ENCODE data around the gene IZUMO4. TPM values are rescaled to one million over a fixed set of nuclear protein-coding genes. Genes with fewer than 3 reads are reported as not detected.

IZUMO4 gene
- total RNA-seq, 1 donor from 2014 or later, result 37.8 TPM

Other genes starting within 250 kb of the IZUMO4 start
- 34.2 TPM for gene REXO1, start 248.4 kb upstream of the IZUMO4 start, total RNA-seq
- 20.2 TPM for gene KLF16, start 233.3 kb upstream of the IZUMO4 start, total RNA-seq
- gene ABHD17A, start 211.4 kb upstream of the IZUMO4 start, total RNA-seq, result 78.9 TPM
- 4.3 TPM for gene ADAT3, start 191.5 kb upstream of the IZUMO4 start, total RNA-seq
- 53.5 TPM for gene SCAMP4, start 191.5 kb upstream of the IZUMO4 start, total RNA-seq
- 51.6 TPM for gene CSNK1G2, start 155.7 kb upstream of the IZUMO4 start, total RNA-seq
- gene BTBD2, start 81.2 kb upstream of the IZUMO4 start, total RNA-seq, result 65.7 TPM
- 140 TPM for gene MKNK2, start 45.7 kb upstream of the IZUMO4 start, total RNA-seq
- gene MOB3A, start 589 bp upstream of the IZUMO4 start, total RNA-seq, result 54.0 TPM
- gene AP3D1, start 54.7 kb downstream of the IZUMO4 start, total RNA-seq, result 81.4 TPM
- 26.3 TPM for gene DOT1L, start 67.0 kb downstream of the IZUMO4 start, total RNA-seq
- gene PLEKHJ1, start 139.4 kb downstream of the IZUMO4 start, total RNA-seq, result 34.2 TPM
- 65.0 TPM for gene SF3A2, start 139.9 kb downstream of the IZUMO4 start, total RNA-seq
- 1.3 TPM for gene AMH, start 152.4 kb downstream of the IZUMO4 start, total RNA-seq
- not detected for gene JSRP1, start 159.5 kb downstream of the IZUMO4 start, total RNA-seq
- gene PEAK3, start 185.3 kb downstream of the IZUMO4 start, total RNA-seq, result 0.71 TPM
- not detected for gene LINGO3, start 211.2 kb downstream of the IZUMO4 start, total RNA-seq
- 46.9 TPM for gene LSM7, start 231.7 kb downstream of the IZUMO4 start, total RNA-seq
- 48.0 TPM for gene SPPL2B, start 231.8 kb downstream of the IZUMO4 start, total RNA-seq